CD14-positive monocyte (primary cell): ENCODE measurements around the gene CGRRF1. TPM values are rescaled to one million over a fixed set of nuclear protein-coding genes. Genes with fewer than 3 reads are reported as not detected.

ENCODE experiments used
- DNase-seq, 3 donors: peaks; one replicate each; pipeline ENCODE4 v3.0.0-alpha.2; 2011 to 2022
- H2AFZ ChIP-seq: 2 replicates; pipeline ENCODE4 v1.6.0; 2012; ENCODE audit warnings: mild to moderate bottlenecking, low read depth, low read length, inconsistent platforms; ENCODE audit not compliant: insufficient read depth, poor library complexity, severe bottlenecking
- H3K27ac ChIP-seq, 2 donors: 1 replicate in 1 of 2; 2 replicates in 1 of 2; pipeline ENCODE4 v1.5.1; 2012 to 2013; ENCODE audit warnings: low read length in 2 of 2, control low read depth in 1 of 2, inconsistent platforms in 1 of 2, low read depth in 1 of 2, mild to moderate bottlenecking in 1 of 2
- H3K27me3 ChIP-seq, 2 donors: one replicate each; pipeline versions ENCODE4 v1.6.0 to v1.6.1; 2011 to 2013; ENCODE audit warnings: low read length in 2 of 2; ENCODE audit not compliant: control insufficient read depth in 2 of 2, insufficient read depth in 2 of 2
- H3K36me3 ChIP-seq, 2 donors: replicated peaks in 1 of 2; 1 replicate in 1 of 2; 2 replicates in 1 of 2; pipeline versions ENCODE4 v1.5.1 to v1.6.1; 2012 to 2013; ENCODE audit warnings: low read length in 2 of 2, control low read depth in 1 of 2, inconsistent platforms in 1 of 2, mild to moderate bottlenecking in 1 of 2; ENCODE audit not compliant: insufficient read depth in 2 of 2, control insufficient read depth in 1 of 2
- H3K4me1 ChIP-seq, 2 donors: 1 replicate in 1 of 2; 2 replicates in 1 of 2; pipeline versions ENCODE4 v1.5.1 to v1.6.1; 2012 to 2013; ENCODE audit warnings: low read length in 2 of 2, control low read depth in 1 of 2, inconsistent platforms in 1 of 2, mild to moderate bottlenecking in 1 of 2, moderate library complexity in 1 of 2; ENCODE audit not compliant: insufficient read depth in 2 of 2, control insufficient read depth in 1 of 2
- H3K4me2 ChIP-seq: replicated peaks from 2 replicates; pipeline ENCODE3; 2012; ENCODE audit warnings: low read length, moderate library complexity, mild to moderate bottlenecking; ENCODE audit not compliant: poor library complexity, severe bottlenecking; ENCODE audit errors: extremely low read depth
- H3K4me3 ChIP-seq, 3 experiments: fragments of 200-600 bp in 1 of 3; sonication (generic) in 1 of 3; replicated peaks in 1 of 3; 1 replicate in 2 of 3; 2 replicates in 1 of 3; pipeline ENCODE4 v1.5.1; 2011 to 2013; ENCODE audit warnings: low read length in 3 of 3, mild to moderate bottlenecking in 3 of 3, control low read depth in 2 of 3, low read depth in 2 of 3, inconsistent platforms in 1 of 3, moderate library complexity in 1 of 3
- H3K79me2 ChIP-seq: 2 replicates; pipeline ENCODE4 v1.6.0; 2012; ENCODE audit warnings: mild to moderate bottlenecking, control low read depth, inconsistent platforms, low read length, moderate library complexity; ENCODE audit not compliant: insufficient read depth
- H3K9ac ChIP-seq: 2 replicates; pipeline ENCODE4 v1.6.0; 2017; ENCODE audit warnings: low read length, mild to moderate bottlenecking; ENCODE audit not compliant: insufficient read depth, poor library complexity, severe bottlenecking
- H3K9me3 ChIP-seq, 2 donors: replicated peaks in 1 of 2; 1 replicate in 1 of 2; 2 replicates in 1 of 2; pipeline versions ENCODE4 v1.5.1 to v1.6.1; 2012 to 2013; ENCODE audit warnings: low read length in 2 of 2, control low read depth in 1 of 2; ENCODE audit not compliant: control insufficient read depth in 1 of 2, insufficient read depth in 1 of 2
- H4K20me1 ChIP-seq: 2 replicates; pipeline ENCODE4 v1.6.0; 2012; ENCODE audit warnings: mild to moderate bottlenecking, low read length, control low read depth, moderate library complexity; ENCODE audit not compliant: insufficient read depth
- H3K27ac Mint-ChIP-seq, 7 donors: one replicate each; pipeline ENCODE4 v1.8.0; 2020; ENCODE audit warnings: mild to moderate bottlenecking in 7 of 7, mixed read lengths in 7 of 7, moderate library complexity in 6 of 7, inconsistent platforms in 2 of 7
- H3K27me3 Mint-ChIP-seq, 3 donors: one replicate each; pipeline ENCODE4 v1.8.0; 2021 to 2022; ENCODE audit warnings: low read depth in 3 of 3, mild to moderate bottlenecking in 3 of 3, mixed read lengths in 3 of 3, moderate library complexity in 3 of 3, inconsistent platforms in 1 of 3
- H3K36me3 Mint-ChIP-seq, 2 donors: one replicate each; pipeline ENCODE4 v1.8.0; 2020; ENCODE audit warnings: mixed read lengths in 2 of 2, inconsistent platforms in 1 of 2, mild to moderate bottlenecking in 1 of 2
- H3K4me1 Mint-ChIP-seq: one replicate; pipeline ENCODE4 v1.8.0; 2020; ENCODE audit warnings: mild to moderate bottlenecking, mixed read lengths
- H3K4me3 Mint-ChIP-seq, 2 donors: one replicate each; pipeline ENCODE4 v1.8.0; 2020; ENCODE audit warnings: mild to moderate bottlenecking in 2 of 2, mixed read lengths in 2 of 2, moderate library complexity in 1 of 2
- H3K9me3 Mint-ChIP-seq, 7 donors: one replicate each; pipeline ENCODE4 v1.8.0; 2020 to 2022; ENCODE audit warnings: mixed read lengths in 7 of 7, mild to moderate bottlenecking in 6 of 7, moderate library complexity in 6 of 7, inconsistent platforms in 2 of 7
- WGBS: methylation state at CpG from one replicate; pipeline ENCODE4 v1.1.5; 2013; ENCODE audit warnings: missing lambda C conversion rate; ENCODE audit not compliant: insufficient coverage; 5-methylcytosine and 5-hydroxymethylcytosine counted together
- intact Hi-C, 2 donors: fragments of 100-400 bp; cut with micrococcal nuclease; formaldehyde crosslinking; loops; one replicate each; pipeline versions ENCODE4 v1.15.0 to v1.15.1; 2023
- polyA plus RNA-seq, 3 donors: library from polyadenylated mRNA; depleted of rRNA in 1 of 3; unstranded in 2 of 3; stranded (reverse) in 1 of 3; fragments of 300-500 nt in 2 of 3; fragments of >200 nt in 1 of 3; fragmentation: Illumina TruSeq in 2 of 3; gene quantifications; 1 replicate in 2 of 3; 2 replicates in 1 of 3; pipeline ENCODE4 v1.2.3, GENCODE V29; 2012 to 2021
- TF ChIP-seq, protein P1 (sequence below): fragments of 200-600 bp; IDR thresholded peaks from one replicate; pipeline ENCODE4 v1.8.0; 2022; ENCODE audit warnings: antibody characterized with exemption, mild to moderate bottlenecking

Gene CGRRF1
- polyA plus RNA-seq, 3 donors, result 5.8 to 19.4 (median 18.6) TPM

DNA sequence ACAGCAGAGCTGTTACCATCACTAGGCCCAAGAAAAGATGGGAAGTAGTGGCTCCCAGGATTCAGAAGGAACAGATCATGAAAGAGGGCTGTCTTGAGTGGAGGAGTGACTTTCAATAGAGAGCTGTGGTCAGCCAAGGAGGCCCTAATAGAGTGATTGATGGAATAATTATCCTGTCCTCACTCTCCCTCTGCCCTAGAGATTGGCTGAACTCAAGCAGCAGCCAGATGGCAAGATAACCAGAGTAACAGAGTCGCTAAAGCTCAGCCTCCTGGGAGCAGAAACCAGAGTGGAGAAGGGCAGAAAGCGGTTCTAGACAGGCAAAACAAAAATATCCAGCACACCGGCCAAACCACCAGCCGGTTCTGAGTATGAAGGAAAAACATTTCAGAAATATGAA, 44.1 kb upstream of the CGRRF1 start:
- Mint-ChIP-seq H3K4me1 (peaks cover 13% of the 10 kb centered on the region), H3K9me3 (peaks cover 9 to 16% (median 11%) of the 10 kb centered on the region in 7 donors), H3K36me3 (peaks cover 3 to 7% of the 10 kb centered on the region in 2 donors), H3K27ac (no peak overlapping the region), H3K4me3 (no peak overlapping the region), H3K27me3 (peaks cover 2 to 4% (median 4%) of the 10 kb centered on the region in 3 donors)
- no peaks in the 10 kb centered on the region for H3K79me2 ChIP-seq
- H2AFZ ChIP-seq, result no peak overlapping the region
- H3K4me3 ChIP-seq, result no peak overlapping the region
- H3K27me3 ChIP-seq, result no peaks in the 10 kb centered on the region
- H3K4me2 ChIP-seq, result no peak overlapping the region
- H3K9me3 ChIP-seq, result peaks cover 3 to 11% of the 10 kb centered on the region in 2 donors
- no peak overlapping the region for H3K27ac ChIP-seq
- TF ChIP-seq, protein P1, sequence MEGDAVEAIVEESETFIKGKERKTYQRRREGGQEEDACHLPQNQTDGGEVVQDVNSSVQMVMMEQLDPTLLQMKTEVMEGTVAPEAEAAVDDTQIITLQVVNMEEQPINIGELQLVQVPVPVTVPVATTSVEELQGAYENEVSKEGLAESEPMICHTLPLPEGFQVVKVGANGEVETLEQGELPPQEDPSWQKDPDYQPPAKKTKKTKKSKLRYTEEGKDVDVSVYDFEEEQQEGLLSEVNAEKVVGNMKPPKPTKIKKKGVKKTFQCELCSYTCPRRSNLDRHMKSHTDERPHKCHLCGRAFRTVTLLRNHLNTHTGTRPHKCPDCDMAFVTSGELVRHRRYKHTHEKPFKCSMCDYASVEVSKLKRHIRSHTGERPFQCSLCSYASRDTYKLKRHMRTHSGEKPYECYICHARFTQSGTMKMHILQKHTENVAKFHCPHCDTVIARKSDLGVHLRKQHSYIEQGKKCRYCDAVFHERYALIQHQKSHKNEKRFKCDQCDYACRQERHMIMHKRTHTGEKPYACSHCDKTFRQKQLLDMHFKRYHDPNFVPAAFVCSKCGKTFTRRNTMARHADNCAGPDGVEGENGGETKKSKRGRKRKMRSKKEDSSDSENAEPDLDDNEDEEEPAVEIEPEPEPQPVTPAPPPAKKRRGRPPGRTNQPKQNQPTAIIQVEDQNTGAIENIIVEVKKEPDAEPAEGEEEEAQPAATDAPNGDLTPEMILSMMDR, result no peak
- DNase-seq, result no peak
- WGBS, result no CpG with 5 or more reads among the region's 4 CpGs
- H3K4me1 ChIP-seq, result peaks cover 0 to 10% of the 10 kb centered on the region in 2 donors
- H3K36me3 ChIP-seq, result peaks cover 0 to 2% of the 10 kb centered on the region in 2 donors
- no peaks in the 10 kb centered on the region for H4K20me1 ChIP-seq
- no peak overlapping the region for H3K9ac ChIP-seq
- intact Hi-C loops, result no loop called here

DNA sequence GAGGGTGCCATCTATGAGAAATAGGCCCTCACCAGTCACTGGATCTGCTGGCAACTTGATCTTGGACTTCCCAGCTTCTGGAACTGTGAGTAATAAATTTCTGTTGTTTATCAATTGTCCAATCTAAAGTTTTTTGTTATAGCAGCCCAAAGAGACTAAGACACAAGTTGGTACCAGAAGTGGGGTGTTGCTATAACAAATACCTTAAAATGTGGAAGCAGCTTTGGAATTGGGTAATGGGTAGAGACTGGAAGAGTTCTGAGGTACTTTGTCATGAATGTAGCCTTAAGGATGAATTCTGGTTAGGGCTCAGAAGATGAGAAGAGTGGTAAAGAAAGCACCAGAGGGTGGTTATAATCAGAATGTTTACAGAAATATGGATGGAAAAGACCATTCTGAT, 42.4 kb upstream of the CGRRF1 start:
- H3K9ac ChIP-seq, result no peak overlapping the region
- no peak overlapping the region for H3K27ac Mint-ChIP-seq
- H3K9me3 Mint-ChIP-seq, result peaks cover 9 to 16% (median 11%) of the 10 kb centered on the region in 7 donors
- H3K36me3 Mint-ChIP-seq, result peaks cover 14% of the 10 kb centered on the region in 2 donors
- peaks cover 10% of the 10 kb centered on the region for H3K4me1 Mint-ChIP-seq
- no peak overlapping the region for H3K4me3 Mint-ChIP-seq
- no peak overlapping the region for H3K4me3 ChIP-seq
- no peaks in the 10 kb centered on the region for H3K79me2 ChIP-seq
- peaks cover 1 to 4% (median 4%) of the 10 kb centered on the region in 3 donors for H3K27me3 Mint-ChIP-seq
- H3K4me2 ChIP-seq, result no peak overlapping the region
- no peaks in the 10 kb centered on the region for H4K20me1 ChIP-seq
- H2AFZ ChIP-seq, result no peak overlapping the region
- no peak overlapping the region for H3K27ac ChIP-seq
- no peak for DNase-seq
- H3K9me3 ChIP-seq, result peaks cover 3 to 11% of the 10 kb centered on the region in 2 donors
- H3K36me3 ChIP-seq, result peaks cover 0 to 14% of the 10 kb centered on the region in 2 donors
- intact Hi-C loops, result no loop called here
- H3K4me1 ChIP-seq, result peaks cover 0 to 10% of the 10 kb centered on the region in 2 donors
- H3K27me3 ChIP-seq, result no peaks in the 10 kb centered on the region
- TF ChIP-seq, protein P1, result no peak
